ENCODE measurements around the gene TMEM181.

The TMEM181 gene

GRCh38 chr6:158680015-158680414 is 120.1 kb downstream of the TMEM181 start:
- Mint-ChIP-seq H3K27me3 (ENCODE audit: low read depth, poor library complexity) (peaks cover 16% of the 10 kb centered on the region), H3K27ac (no peak overlapping the region), H3K36me3 (ENCODE audit: low read depth) (no peaks in the 10 kb centered on the region), H3K9me3 (peaks cover 5% of the 10 kb centered on the region), H3K4me3 (no peak overlapping the region), H3K4me1 (peaks cover 6% of the 10 kb centered on the region)
- TF ChIP-seq CTCF (IDR thresholded peaks at IDR 0.05) = no peak
- DNase-seq = no peak

- no peak for DNase-seq
- H3K4me1 Mint-ChIP-seq = peaks cover 6% of the 10 kb centered on the region
Observed at GRCh38 chr6:158680481-158680880, 120.6 kb downstream of the TMEM181 start.

DNA sequence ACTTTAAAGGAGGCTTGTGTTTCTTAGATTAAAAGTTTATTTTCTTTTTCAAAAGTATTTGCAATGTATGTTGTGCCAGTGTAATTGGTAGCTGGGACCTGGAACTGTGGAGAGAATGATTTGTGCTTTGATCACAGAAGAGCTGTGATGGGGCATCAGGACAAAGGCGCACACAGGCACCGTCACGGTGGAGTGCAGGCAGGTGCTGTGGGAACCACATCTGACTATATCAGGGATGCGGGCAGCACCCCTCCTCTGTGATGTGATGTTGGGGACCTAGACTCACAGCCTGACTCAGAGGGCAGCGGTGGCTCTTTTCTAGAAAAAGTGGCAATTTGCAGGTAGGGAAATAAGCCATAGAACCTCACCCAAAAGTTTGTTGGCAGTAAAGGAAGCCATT is 124.4 kb downstream of the TMEM181 start:
- no peak overlapping the region for H3K27ac Mint-ChIP-seq
- H3K27me3 Mint-ChIP-seq (ENCODE audit: low read depth, poor library complexity) = peaks cover 35% of the 10 kb centered on the region
- H3K9me3 Mint-ChIP-seq = no peaks in the 10 kb centered on the region

More at GRCh38 chr6:158680481-158680880, 120.6 kb downstream of the TMEM181 start:
- Mint-ChIP-seq H3K27ac (no peak overlapping the region), H3K36me3 (ENCODE audit: low read depth) (no peaks in the 10 kb centered on the region), H3K9me3 (peaks cover 5% of the 10 kb centered on the region), H3K4me3 (no peak overlapping the region), H3K27me3 (ENCODE audit: low read depth, poor library complexity) (peaks cover 18% of the 10 kb centered on the region)
- TF ChIP-seq CTCF (IDR thresholded peaks at IDR 0.05) = no peak

GRCh38 chr6:158684745-158685324 is 124.9 kb downstream of the TMEM181 start:
- Mint-ChIP-seq H3K4me3 (no peak overlapping the region), H3K4me1 (peaks cover 6% of the 10 kb centered on the region), H3K27me3 (ENCODE audit: low read depth, poor library complexity) (peaks cover 35% of the 10 kb centered on the region), H3K9me3 (no peaks in the 10 kb centered on the region), H3K27ac (no peak overlapping the region), H3K36me3 (ENCODE audit: low read depth) (no peaks in the 10 kb centered on the region)
- no peak for DNase-seq
- no peak for TF ChIP-seq CTCF (IDR thresholded peaks at IDR 0.05)

More for the DNA sequence above, 124.4 kb downstream of the TMEM181 start:
- TF ChIP-seq CTCF (IDR thresholded peaks at IDR 0.05) = no peak
- peaks cover 6% of the 10 kb centered on the region for H3K4me1 Mint-ChIP-seq
- DNase-seq = no peak
- no peaks in the 10 kb centered on the region for H3K36me3 Mint-ChIP-seq (ENCODE audit: low read depth)
- H3K4me3 Mint-ChIP-seq = no peak overlapping the region

Measured in nephron progenitor cell (in vitro differentiated cells).